ENCODE measurements around the gene RPL27.
A peak's percentile ranks its signal among the peaks of the same experiment; 100 is the strongest.
"Not testable (repeated sequence)": the region's sequence is repeated elsewhere in the genome, so short reads cannot be mapped to it uniquely, and the experiment has no call there.

RPL27 gene

DNA sequence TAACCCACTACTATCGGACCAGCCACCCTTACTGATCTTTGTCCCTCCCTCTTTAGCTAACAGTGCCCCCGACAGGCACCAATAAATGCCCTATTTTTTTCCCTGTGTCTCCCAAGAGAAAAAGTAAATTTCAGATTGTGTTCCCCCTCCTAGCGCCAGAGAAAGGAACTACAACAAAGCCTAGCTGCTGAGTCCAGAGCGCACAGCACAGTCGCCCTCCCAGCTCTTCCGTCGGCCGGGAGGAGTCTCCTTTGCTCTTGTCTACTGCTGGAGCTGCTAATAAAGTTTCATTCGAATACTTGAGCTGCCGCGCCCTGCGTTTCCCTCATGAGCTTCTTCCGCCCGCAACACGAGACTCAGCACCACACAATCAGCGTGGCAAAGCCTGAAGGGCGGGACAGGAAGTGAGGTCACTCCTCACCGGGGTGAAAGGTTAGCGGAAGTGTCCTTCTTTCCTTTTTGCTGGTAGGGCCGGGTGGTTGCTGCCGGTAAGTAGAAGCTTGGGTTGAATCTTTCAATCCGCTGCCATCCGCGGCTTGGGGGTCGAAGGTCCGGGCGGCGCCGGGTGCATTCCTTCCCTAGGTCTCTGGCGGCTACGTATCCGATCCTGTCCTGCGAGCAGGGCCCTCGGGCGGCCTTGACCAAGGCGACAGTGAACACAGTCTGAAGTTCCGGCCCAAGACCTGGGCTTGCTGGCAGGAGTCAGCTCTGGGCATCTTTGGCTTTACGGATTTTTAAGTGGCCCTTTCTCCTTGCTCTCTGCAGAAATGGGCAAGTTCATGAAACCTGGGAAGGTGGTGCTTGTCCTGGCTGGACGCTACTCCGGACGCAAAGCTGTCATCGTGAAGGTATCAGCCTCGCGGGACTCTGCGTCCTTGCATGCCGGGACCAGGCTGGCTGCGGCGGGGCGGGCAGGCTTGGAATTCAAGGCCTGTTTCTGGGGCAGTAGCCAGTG lies at the start of gene RPL27:
RPL27 (plus strand) TSS at position 436 of the 955 bp plus-strand sequence; CDS start at position 768, 332 bp downstream.
- DNase-seq, result peak; percentile 100

DNA sequence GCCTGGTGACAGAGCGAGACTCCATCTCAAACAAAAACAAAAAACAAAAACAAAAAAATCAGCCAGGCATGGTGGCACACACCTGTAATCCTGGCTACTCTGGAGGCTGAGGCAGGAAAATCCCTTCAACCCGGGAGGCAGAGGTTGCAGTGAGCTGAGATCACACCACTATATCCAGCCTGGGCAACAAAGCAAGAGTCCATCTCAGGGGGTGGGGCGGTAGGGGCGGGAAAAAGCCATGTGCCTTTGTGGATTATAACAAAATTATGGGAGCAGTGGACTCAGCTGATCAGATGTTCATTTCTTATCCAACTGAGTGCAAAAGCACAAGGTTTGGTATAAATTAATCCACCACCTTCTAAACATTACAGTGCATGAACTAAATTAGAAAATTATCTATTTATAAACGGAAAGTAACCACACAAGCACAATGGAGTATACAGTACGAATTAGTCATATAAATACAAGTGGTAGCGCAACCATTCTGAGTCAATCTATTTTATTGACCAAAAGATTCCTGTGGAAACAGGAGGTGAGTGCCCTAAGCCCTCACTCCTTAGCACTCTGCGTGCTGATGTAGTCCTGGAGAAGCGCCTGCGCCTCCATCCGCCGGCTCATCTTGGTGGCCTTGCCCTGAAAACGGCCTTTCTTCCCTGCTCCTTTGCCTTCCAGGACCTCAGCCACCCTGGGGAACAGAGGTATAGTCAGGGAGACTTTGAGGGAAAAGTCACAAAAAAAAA lies 48.0 kb upstream of the RPL27 start:
- DNase-seq, result no peak

DNA sequence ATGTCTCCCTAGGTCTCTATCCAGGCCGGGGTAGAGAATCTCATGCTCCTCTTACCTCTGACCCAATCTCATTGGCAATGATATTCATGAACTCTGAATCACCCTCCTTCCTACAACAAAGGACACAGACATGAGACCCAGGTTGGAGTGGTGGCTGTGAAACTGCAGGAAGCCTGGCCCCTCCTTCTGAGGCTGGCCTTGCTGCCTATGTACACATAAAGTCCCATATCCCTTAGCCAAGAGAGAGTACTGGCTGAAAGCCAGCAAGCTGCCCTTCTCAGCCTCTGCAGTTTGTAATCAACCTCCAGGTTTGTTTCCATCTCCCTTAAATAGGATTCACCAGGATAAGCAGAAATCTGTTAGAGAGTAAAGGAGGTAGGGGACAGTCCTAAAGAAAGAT lies 44.5 kb upstream of the RPL27 start:
- DNase-seq, result no peak

DNA sequence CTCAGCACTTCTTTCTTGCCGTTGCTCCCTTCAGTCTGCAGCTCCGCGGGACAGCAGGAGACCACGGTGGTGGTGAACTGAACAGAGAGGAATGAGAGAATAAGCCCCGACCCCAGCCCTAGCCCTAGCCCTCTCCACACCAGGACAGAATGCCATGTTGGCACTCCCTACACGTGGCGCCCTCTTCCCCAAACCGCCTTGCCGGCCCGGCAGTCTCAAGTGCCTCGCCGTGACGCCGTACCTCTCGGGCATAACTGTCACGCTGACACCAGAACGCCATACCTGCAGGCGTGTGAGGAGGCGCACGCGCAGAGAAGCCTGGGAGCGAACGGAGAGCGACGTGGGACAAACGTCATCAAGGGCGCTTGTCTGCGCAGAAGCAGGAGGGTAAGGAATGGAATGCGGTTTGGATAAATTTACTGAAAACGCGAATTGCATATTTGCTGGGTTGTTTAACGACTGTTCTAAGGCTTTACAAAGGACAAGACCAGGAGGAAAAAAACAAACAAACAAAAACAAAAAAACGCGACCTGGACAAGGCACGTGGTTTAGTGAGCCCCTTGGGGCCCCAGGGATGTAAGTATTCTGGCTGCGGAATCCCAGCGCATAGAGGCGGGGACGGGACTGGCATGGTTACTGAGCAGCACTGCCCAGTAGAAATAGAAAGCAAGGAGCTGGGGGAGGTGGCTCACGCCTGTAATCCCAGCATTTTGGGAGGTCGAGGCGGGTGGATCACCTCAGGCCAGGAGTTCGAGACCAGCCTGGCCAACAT lies 33.9 kb upstream of the RPL27 start, which contains the start of gene AARSD1:
AARSD1 (minus strand) TSS at position 294 of the 772 bp plus-strand sequence; CDS start at position 280, 14 bp downstream.
- peak; percentile 81 for DNase-seq

DNA sequence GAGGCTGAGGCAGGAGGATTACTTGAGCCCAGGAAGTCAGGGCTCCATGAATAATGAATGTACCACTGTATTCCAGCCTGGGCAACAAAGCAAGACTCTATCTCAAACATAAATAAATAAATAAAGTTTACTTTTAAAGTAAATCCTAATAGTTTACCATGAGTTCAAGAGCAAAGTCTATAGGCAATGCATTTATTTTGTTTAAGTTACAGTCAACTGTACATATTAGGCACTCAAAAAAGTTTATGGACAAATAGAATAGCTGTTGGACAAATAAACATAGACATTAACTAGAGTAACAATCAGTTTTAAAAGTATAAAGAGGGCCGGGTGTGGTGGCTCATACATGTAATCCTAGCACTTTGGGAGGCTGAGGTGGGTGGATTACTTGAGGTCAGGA lies 30.3 kb upstream of the RPL27 start:
- no peak for DNase-seq

DNA sequence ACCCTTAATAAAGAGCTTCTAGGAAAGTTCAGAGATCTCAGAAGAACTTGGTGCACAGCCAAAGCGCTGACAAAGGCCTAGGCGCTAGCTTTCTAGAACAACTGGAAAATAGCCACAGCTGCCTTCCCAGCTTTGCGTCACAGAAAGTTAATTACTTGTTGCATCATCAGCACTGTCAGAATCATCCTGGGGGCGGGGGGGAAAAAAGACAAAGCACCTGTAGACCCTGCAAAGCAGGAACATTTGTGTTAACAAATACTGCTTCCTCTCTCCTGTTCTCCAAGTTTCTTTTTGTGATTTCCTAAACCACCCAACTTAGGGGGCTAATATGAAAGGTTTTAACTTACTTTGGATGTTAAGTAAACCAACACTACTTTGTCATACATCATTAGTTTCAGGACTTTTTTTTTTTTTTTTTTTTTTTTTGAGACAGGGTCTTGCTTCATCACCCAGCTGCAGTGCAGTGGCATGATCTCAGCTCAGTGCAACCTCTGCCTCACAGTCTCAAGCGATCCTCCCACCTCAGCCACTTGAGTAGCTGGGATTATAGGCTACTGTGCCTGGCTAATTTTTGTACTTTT lies 29.1 kb upstream of the RPL27 start:
- peak; percentile 73 for DNase-seq

DNA sequence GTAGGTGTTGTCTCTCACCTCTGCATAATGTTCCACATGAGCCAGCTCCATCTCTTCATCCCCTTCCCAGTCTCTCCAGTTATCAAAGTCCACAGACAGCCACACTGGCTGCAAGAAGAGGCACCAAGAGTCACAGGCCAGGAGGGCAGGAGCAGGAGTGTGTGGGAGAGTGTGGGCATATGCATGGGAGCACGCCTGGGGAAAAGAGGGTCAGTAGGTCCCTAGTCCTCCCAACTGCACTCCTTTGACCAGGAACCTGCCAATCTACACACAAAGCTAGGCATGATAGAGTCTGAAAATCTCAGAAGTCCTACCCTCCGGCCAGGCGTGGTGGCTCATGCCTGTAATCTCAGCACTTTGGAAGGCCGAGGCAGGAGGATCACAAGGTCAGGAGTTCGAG lies 26.6 kb upstream of the RPL27 start:
- no peak for DNase-seq

DNA sequence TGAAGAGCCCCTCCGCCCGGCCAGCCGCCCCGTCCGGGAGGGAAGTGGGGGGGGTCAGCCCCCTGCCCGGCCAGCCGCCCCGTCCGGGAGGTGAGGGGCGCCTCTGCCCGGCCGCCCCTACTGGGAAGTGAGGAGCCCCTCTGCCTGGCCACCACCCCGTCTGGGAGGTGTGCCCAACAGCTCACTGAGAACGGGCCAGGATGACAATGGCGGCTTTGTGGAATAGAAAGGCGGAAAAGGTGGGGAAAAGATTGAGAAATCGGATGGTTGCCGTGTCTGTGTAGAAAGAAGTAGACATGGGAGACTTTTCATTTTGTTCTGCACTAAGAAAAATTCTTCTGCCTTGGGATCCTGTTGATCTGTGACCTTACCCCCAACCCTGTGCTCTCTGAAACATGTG lies 24.9 kb upstream of the RPL27 start:
- not testable (repeated sequence) for DNase-seq

DNA sequence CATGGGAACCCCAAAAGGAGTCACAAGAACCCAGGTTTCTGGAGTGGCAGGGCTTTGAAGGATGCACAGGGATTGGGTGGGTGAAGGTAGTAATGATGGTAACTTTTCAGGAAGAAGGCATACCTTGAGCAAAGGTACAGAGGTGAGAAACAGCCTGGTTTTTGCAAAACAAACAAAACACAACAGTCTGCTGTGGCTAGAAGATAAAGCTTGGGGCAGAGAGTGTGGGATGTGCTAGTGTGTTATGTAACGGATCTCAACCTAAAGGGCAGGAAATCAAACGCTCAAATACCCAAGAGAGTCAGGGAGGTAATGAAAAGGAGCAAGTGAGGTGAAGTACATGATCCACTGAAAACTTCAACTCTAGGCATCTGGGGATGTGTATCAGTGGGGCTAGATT lies 23.0 kb upstream of the RPL27 start:
- DNase-seq, result peak; percentile 7

DNA sequence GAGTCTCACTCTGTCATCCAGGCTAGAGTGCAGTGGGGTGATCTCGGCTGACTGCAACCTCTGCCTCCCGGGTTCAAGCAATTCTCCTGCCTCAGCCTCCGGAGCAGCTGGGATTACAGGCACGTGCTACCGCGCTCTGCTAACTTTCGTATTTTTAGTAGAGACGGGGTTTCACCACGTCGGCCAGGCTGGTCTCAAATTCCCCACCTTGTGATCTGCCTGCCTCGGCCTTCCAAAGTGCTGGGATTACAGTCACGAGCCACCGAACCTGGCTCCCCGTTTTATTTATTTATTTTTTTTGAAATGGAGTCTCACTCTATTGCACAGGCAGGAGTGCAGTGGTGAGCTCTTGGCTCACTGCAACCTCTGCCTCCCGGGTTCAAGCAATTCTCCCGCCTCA lies 22.5 kb upstream of the RPL27 start:
- DNase-seq, result not testable (repeated sequence)

DNA sequence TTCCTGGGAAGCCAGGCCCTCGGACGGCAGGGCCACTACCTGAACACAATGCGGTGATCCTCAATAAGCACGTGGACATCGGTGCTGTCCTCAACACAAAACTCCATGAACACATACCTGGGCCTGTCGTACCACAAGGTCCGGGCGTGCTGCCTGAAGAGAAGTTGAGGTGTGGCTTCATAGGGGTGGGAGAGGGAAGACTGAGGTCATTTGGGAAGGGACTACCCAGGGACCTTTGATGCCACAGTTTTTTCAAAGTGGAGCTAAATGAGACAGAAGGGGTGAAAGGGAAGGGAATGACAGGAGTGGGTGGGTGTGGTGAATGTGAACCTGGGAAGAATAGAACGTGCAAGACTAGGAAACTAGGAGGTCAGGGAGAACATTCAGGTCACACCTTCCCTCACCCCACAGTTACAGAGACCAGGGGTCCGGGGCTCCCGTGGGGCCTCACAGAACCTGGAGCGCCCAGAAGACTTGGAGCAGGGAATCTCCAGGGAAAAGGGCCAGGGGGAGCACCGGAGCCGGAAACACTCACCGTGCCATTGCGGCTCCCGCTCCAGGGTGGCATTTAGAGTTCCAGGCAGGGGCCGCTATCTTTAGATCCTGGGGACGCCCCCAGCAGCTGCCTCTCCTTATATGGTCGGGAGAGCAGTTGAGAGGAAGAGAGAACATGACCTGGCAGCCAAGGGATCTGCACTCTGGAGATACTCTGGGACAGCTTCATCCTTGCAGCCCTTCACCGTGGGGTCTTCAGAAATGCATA lies 18.5 kb upstream of the RPL27 start, which contains the start of gene PTGES3L:
PTGES3L (minus strand) TSS at position 570 of the 763 bp plus-strand sequence; CDS start at position 543, 27 bp downstream.
- peak; percentile 51 for DNase-seq

DNA sequence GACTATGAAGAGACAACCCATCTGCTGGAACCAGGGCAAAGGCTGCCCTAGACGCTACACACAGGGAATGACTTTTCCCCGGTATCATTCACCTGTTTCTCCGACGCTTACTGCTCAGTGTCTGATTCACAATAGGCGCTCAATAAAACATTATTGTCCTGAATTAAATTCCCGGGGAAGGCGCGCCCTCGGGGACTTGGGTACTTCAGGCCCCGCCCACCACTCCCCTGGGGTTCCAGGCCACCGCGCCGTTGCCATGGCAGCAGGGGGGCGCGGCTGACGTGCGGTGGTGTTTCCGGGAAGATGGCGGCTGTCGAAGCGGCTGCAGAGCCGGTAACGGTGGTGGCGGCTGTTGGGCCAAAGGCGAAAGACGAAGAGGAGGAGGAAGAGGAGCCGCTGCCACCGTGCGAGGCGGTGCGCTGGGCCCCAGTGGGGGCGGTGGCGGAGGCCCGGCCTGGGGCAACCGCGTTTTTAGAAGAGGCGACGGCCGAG lies 17.9 kb upstream of the RPL27 start, which contains the start of gene RUNDC1:
RUNDC1 (plus strand) TSS at position 292 of the 492 bp plus-strand sequence; CDS start at position 304, 12 bp downstream.
- DNase-seq, result peak; percentile 54

DNA sequence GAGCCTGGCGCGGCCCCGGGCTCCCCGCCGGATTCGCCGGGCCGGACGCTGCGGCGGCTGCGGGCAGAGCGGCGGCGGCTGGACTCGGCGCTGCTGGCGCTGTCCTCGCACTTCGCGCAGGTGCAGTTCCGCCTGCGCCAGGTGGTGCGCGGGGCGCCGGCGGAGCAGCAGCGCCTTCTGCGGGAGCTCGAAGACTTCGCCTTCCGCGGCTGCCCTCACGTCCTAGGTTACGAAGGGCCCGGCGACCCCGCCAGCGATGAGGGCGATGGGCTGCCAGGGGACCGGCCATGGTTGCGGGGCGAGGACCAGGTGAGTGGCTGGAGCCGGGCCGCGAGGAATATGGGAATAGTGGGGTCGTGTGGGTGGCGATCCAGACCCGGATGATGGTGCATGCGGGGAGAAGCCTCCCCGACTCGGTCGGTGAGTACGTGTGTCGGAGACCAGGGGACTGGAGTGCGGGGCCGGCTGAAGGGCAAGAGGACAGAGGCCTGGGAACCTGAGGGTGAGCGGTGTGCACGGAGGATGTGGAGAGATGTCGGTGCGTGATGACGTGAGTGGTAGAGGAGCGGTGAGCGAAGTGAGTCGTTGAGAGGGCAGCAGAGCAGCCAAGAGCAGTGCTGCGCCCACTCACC lies 17.3 kb upstream of the RPL27 start:
- no peak for DNase-seq

DNA sequence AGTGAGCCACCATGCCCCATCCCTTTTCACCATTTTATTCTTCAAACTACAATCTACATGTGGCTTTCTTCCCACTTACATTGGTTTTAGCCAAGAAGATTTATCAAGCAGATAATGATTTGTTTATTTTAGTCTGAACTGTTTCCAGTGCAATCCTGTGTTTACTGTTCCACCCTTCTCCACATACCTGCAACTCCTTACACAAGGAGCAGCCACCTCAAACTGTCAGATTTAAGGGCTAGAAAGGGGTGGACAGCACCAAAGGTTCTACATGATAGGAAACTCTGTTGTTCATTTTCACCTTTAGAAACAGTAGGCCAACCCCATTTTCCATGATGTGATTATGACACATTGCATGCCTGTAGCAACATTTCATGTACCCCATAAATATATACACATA lies 16.0 kb upstream of the RPL27 start:
- no peak for DNase-seq

DNA sequence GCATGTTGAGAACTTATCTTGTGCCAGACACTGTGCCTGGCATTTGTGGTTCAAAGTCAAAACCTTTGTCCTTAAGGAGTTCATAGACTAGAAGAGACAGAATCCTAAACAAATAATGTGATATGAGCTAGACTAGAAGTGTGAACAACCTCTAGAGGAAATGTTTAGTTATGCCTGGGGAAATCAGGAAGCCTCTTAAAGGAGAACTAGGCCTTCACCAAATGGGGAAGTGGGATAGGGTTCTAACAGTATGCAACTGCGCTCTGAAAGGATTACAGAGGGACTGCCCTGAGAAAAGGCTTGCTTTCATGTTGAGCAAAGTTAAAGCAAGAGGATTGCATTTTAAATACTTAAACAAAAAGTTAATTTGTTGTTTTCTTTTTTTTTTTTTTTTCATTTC lies 13.0 kb upstream of the RPL27 start:
- peak; percentile 89 for DNase-seq

DNA sequence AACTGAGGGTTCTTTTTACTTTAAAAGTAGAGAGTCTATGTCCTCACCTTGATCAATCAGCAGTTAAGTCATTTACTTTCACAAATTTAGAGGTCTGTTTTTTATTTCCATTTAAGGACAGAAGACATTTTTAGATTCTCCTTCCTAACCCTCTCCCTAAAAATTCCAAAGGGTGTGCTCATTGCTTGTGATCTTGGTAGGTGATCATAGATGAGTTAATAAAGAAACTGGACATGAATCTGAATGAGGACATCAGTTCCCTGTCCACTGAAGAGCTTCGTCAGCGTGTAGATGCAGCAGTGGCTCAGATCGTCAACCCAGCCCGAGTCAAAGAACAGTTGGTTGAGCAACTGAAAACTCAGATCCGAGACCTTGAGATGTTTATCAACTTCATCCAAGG lies 9.1 kb upstream of the RPL27 start:
- DNase-seq, result no peak

DNA sequence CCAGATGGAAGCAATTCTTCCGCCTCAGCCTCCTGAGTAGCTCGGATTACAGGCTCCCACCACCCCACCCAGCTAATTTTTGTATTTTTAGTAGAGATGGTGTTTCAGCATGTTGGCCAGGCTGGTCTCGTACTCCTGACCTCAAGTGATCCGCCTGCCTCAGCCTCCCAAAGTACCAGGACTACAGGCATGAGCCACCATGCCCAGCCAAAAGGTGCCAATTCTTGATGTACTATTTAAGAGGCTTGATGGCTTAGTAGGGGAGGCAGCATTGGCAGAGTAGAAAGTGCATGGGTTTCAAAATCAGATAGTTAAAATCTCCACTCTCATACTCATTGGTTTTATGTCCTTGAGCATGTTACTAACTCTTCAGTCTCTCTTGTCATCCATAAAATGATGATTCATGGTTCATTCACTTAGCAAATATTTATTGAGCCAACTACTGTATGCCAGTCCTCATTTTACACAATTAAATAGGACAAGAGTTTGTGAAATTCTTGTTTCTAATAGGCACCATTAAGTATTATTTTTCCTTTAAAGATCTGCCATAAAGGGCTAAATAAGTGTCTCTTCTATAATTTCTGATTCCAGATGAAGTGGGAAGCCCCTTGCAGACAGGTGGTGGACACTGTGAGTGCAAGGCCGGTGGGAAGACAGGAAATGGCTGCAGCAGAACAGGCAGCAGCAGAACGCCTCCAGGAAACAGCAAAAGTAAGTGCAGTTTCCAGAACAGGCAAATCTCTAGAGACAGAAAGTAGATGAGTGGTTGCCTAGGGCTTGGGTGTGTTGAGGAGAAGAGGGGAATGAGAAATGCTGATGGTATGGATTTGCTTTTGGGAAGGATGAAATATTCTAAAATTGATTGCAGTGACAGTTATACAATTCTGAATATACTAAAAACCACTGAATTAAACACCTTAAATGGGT lies 8.2 kb upstream of the RPL27 start:
- DNase-seq, result no peak

DNA sequence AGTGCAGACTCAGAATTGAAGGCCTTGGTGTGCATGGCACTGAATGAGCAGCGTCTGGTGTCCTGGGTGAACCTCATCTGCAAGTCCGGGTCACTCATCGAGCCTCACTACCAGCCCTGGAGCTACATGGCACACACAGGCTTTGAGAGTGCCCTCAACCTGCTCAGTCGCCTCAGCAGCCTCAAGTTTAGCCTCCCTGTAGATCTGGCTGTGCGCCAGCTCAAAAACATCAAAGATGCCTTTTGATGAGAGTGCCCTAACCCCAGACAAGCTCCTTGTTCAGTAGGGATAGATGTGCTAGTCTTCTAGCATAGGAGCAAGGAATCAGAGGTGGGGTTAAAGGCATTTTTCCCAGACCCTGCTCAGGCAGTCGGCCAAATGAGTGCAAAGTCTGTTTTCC lies 6.7 kb upstream of the RPL27 start:
- DNase-seq, result no peak

DNA sequence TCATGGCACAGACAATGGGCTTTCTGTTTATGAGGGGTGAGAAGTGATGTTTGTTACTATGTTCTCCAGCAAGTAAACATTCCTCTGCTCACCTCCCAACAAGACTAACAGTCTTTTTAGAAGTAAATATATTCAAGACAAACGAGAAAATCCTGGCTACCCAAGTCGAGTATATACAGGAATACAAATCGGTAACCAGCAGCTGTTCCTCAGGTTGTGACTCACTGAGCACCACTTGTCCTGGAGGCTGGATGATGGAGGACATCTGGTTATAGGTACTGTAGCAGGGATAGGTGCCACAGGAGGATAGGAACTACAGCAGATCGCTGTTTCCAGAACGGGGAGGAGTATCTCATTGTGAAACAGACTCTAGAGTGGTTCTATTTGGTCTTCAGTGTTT lies 5.3 kb upstream of the RPL27 start:
- no peak for DNase-seq

DNA sequence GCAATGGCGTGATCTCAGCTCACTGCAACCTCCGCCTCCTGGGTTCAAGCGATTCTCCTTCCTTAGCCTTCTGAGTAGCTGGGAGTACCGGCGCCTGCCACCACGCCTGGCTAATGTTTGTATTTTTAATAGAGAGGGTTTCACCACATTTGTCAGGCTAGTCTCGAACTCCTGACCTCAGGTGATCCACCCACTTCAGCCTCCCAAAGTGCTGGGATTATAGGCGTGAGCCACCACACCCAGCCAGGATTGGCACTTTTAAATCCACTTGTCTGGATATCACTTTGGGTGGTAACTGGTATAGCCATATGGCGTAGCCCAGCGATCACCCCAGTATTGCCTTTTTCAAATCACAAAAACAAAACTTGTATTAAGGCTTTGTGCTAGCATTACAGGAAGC lies 4.3 kb upstream of the RPL27 start:
- DNase-seq, result not testable (repeated sequence)
